ENCODE data around the gene SLC6A12. TPM values are rescaled to one million over a fixed set of nuclear protein-coding genes. Genes with fewer than 3 reads are reported as not detected.

SLC6A12 gene
- total RNA-seq, 1 experiment from 2014 or later: 0.17 TPM

DNA sequence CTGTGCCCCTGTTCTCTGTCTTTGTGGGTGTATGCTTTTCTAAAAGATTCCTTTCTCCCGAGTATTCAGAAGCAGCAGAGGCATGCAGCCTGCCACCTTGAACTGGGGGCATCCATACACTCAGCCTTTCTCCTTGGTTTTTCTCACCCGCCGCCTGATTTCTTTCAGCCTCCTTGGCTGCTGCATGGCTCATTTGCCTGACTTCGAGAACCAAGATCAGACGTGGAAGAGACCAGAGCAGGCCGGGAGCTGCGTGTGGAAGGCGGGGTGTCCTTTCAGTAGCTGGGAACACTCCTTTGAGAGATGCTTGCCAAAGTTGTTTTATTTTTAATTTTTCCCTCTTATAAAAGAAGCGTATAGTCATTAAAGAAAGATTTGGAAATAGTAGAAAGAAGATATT is 53.1 kb downstream of the SLC6A12 start:
- peaks cover 10 to 27% of the 10 kb centered on the region in 2 experiments for H3K4me1 Mint-ChIP-seq
- H4K5ac ChIP-seq (ENCODE audit: insufficient read length, low read depth, low read length): no peak overlapping the region
- DNase-seq: no peak
- no peak overlapping the region for H2BK20ac ChIP-seq (ENCODE audit: low read depth, low read length, poor library complexity, severe bottlenecking)
- H3K4me2 ChIP-seq (ENCODE audit: insufficient read depth, insufficient read length, low read length): no peak overlapping the region
- no peak overlapping the region for H4K91ac ChIP-seq (ENCODE audit: insufficient read length, low read depth, low read length)
- no peaks in the 10 kb centered on the region for H4K20me1 ChIP-seq (ENCODE audit: control insufficient read depth, insufficient read depth, insufficient read length)
- H3K36me3 Mint-ChIP-seq (ENCODE audit: insufficient read depth in 1 of 3, low read depth in 3 of 3): peaks cover 0 to 2% (median 0%) of the 10 kb centered on the region in 3 experiments; a peak in 2 of 7 replicates
- peaks cover 11% of the 10 kb centered on the region for H3K27me3 Mint-ChIP-seq (ENCODE audit: low read depth)
- H3K4me3 Mint-ChIP-seq: no peak overlapping the region
- H2AK5ac ChIP-seq (ENCODE audit: insufficient read length, low read length): no peak overlapping the region
- H2BK5ac ChIP-seq (ENCODE audit: insufficient read length, low read length): no peak overlapping the region
- no peak overlapping the region for H4K8ac ChIP-seq (replicated peaks; ENCODE audit: insufficient read length, low read depth, low read length)
- H3K9me3 ChIP-seq (ENCODE audit: control insufficient read depth, low read depth, low read length): no peaks in the 10 kb centered on the region
- no peaks in the 10 kb centered on the region for H3K79me2 ChIP-seq (ENCODE audit: insufficient read depth, low read length)
- H2BK12ac ChIP-seq (ENCODE audit: insufficient read length, low read depth, low read length): no peak overlapping the region
- WGBS (ENCODE audit: extremely low coverage, insufficient read length, low lambda C conversion rate): no CpG with 5 or more reads among the region's 9 CpGs
- H3K27ac ChIP-seq (ENCODE audit: insufficient read length, low read depth, low read length): no peak overlapping the region
- no peaks in the 10 kb centered on the region for H3K27me3 ChIP-seq (ENCODE audit: insufficient read depth, low read length)
- no peak overlapping the region for H2BK15ac ChIP-seq (ENCODE audit: low read depth, low read length)
- H3K4me1 ChIP-seq (ENCODE audit: insufficient read depth, low read length): no peaks in the 10 kb centered on the region
- TF ChIP-seq, protein P1, sequence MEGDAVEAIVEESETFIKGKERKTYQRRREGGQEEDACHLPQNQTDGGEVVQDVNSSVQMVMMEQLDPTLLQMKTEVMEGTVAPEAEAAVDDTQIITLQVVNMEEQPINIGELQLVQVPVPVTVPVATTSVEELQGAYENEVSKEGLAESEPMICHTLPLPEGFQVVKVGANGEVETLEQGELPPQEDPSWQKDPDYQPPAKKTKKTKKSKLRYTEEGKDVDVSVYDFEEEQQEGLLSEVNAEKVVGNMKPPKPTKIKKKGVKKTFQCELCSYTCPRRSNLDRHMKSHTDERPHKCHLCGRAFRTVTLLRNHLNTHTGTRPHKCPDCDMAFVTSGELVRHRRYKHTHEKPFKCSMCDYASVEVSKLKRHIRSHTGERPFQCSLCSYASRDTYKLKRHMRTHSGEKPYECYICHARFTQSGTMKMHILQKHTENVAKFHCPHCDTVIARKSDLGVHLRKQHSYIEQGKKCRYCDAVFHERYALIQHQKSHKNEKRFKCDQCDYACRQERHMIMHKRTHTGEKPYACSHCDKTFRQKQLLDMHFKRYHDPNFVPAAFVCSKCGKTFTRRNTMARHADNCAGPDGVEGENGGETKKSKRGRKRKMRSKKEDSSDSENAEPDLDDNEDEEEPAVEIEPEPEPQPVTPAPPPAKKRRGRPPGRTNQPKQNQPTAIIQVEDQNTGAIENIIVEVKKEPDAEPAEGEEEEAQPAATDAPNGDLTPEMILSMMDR (conservative IDR thresholded peaks at IDR 0.05): no peak
- no peak overlapping the region for H3K56ac ChIP-seq (ENCODE audit: insufficient read length, low read depth, low read length)
- H3K79me1 ChIP-seq (ENCODE audit: insufficient read depth, low read depth, low read length, poor library complexity, severe bottlenecking): no peaks in the 10 kb centered on the region
- no peak overlapping the region for H2AFZ ChIP-seq (ENCODE audit: low read length)
- no peaks in the 10 kb centered on the region for H3K9me3 Mint-ChIP-seq
- H3K27ac Mint-ChIP-seq: no peak overlapping the region
- no peak overlapping the region for H3K9ac ChIP-seq (ENCODE audit: extremely low read depth, insufficient read length, low read length)
- H3T11ph ChIP-seq (ENCODE audit: low read length): no peak overlapping the region
- H3K23me2 ChIP-seq (ENCODE audit: insufficient read length, low read depth, low read length, poor library complexity, severe bottlenecking): no peaks in the 10 kb centered on the region
- no peak overlapping the region for H2BK120ac ChIP-seq (ENCODE audit: low read depth, low read length, poor library complexity, severe bottlenecking)
- H3K14ac ChIP-seq (ENCODE audit: insufficient read depth, low read length): no peak overlapping the region
- no peak overlapping the region for H3K4ac ChIP-seq (ENCODE audit: low read depth, low read length)
- no peak overlapping the region for H3K18ac ChIP-seq (ENCODE audit: insufficient read length, low read depth, low read length)
- H3K23ac ChIP-seq (ENCODE audit: insufficient read length, low read depth, low read length): no peak overlapping the region
